ENCODE data around the gene ITGBL1. TPM values are rescaled to one million over a fixed set of nuclear protein-coding genes. Genes with fewer than 3 reads are reported as not detected.

The ITGBL1 gene
- total and polyA plus RNA-seq, 5 experiments from 2014 or later: not detected

- H3K4me3 Mint-ChIP-seq: no peak overlapping the region
- ATAC-seq (no peak), DNase-seq (no peak)
- H3K36me3 Mint-ChIP-seq: no peaks in the 10 kb centered on the region
- no peak overlapping the region for H3K27ac Mint-ChIP-seq
- H3K27me3 Mint-ChIP-seq: peaks cover 2 to 13% (median 4%) of the 10 kb centered on the region in 5 donors
- no peaks in the 10 kb centered on the region for H3K4me1 Mint-ChIP-seq
- POLR2A ChIA-PET: no interaction called here
- peaks cover 0 to 6% (median 0%) of the 10 kb centered on the region in 9 donors for H3K9me3 Mint-ChIP-seq
Measured at GRCh38 chr13:101424381-101425155, 27.9 kb upstream of the ITGBL1 start.

- ATAC-seq (no peak), DNase-seq (no peak)
- Mint-ChIP-seq H3K4me1 (no peaks in the 10 kb centered on the region), H3K4me3 (no peak overlapping the region), H3K27me3 (peaks cover 2 to 11% (median 3%) of the 10 kb centered on the region in 5 donors), H3K27ac (no peak overlapping the region), H3K9me3 (peaks cover 0 to 6% (median 0%) of the 10 kb centered on the region in 9 donors), H3K36me3 (no peaks in the 10 kb centered on the region)
- POLR2A ChIA-PET: no interaction called here
Measured at GRCh38 chr13:101425156-101425471, 27.4 kb upstream of the ITGBL1 start.

DNA sequence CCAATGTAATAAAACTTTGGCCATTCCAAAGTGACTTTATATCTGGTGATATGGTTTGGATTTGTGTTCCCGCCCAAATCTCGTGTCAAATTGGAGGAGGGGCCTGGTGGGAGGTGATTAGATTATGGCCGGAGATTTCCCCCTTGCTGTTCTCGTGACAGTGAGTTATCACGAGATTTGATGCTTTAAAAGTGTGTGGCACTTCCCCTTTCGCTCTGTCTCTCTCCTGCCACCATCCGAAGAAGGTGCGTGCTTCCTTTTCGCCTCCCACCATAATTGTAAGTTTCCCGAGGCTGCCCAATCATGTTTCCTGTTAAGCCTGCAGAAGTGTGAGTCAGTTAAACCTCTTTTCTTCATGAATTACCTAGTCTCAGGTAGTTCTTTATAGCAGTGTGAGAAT is 26.9 kb upstream of the ITGBL1 start:
- no peak for DNase-seq
- no peak for ATAC-seq
- no peak overlapping the region for H3K27ac Mint-ChIP-seq
- peaks cover 0 to 6% (median 0%) of the 10 kb centered on the region in 9 donors for H3K9me3 Mint-ChIP-seq
- POLR2A ChIA-PET: no interaction called here
- H3K4me1 Mint-ChIP-seq: no peaks in the 10 kb centered on the region
- H3K27me3 Mint-ChIP-seq: peaks cover 0 to 11% (median 3%) of the 10 kb centered on the region in 5 donors
- no peak overlapping the region for H3K4me3 Mint-ChIP-seq
- no peaks in the 10 kb centered on the region for H3K36me3 Mint-ChIP-seq

GRCh38 chr13:101429733-101430132 is 22.7 kb upstream of the ITGBL1 start:
- Mint-ChIP-seq H3K27me3 (peaks cover 4 to 21% (median 10%) of the 10 kb centered on the region in 5 donors), H3K36me3 (no peaks in the 10 kb centered on the region), H3K27ac (no peak overlapping the region), H3K4me3 (no peak overlapping the region), H3K4me1 (no peaks in the 10 kb centered on the region), H3K9me3 (peaks cover 0 to 7% (median 0%) of the 10 kb centered on the region in 9 donors)
- ATAC-seq: no peak
- POLR2A ChIA-PET: no interaction called here
- no peak for DNase-seq

- Mint-ChIP-seq H3K9me3 (peaks cover 0 to 7% (median 0%) of the 10 kb centered on the region in 9 donors), H3K4me3 (no peak overlapping the region), H3K27ac (peak overlapping the region in 1 of 10 donors; percentile 11), H3K4me1 (no peaks in the 10 kb centered on the region), H3K36me3 (no peaks in the 10 kb centered on the region), H3K27me3 (peaks cover 6 to 18% (median 12%) of the 10 kb centered on the region in 5 donors)
- ATAC-seq (no peak), DNase-seq (no peak)
- POLR2A ChIA-PET: no interaction called here
Measured at GRCh38 chr13:101433895-101434294, 18.6 kb upstream of the ITGBL1 start.

DNA sequence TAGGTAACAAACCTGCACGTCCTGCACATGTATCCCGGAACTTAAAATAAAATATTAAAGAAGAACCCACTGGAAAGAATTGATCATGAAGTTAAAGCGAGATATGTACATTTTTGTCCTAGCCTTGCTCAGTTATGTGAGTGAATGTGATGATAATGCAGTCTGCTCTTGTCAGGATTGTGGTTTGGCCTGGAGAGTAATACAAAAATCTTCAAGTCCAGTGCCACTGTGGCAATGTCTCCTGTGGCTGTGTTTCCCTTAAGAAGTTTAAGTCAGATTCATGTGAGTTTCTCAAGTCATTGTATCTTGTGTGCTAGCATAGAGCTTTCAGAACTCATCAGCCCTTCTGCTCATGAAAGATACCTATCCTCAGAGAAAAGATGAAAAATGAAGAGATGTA is 18.0 kb upstream of the ITGBL1 start:
- no peak overlapping the region for H3K27ac Mint-ChIP-seq
- DNase-seq: no peak
- H3K36me3 Mint-ChIP-seq: no peaks in the 10 kb centered on the region
- no peak overlapping the region for H3K4me3 Mint-ChIP-seq
- no peak for ATAC-seq
- peaks cover 0 to 7% (median 0%) of the 10 kb centered on the region in 9 donors for H3K9me3 Mint-ChIP-seq
- no peaks in the 10 kb centered on the region for H3K4me1 Mint-ChIP-seq
- H3K27me3 Mint-ChIP-seq: peaks cover 6 to 18% (median 9%) of the 10 kb centered on the region in 5 donors
- POLR2A ChIA-PET: no interaction called here

DNA sequence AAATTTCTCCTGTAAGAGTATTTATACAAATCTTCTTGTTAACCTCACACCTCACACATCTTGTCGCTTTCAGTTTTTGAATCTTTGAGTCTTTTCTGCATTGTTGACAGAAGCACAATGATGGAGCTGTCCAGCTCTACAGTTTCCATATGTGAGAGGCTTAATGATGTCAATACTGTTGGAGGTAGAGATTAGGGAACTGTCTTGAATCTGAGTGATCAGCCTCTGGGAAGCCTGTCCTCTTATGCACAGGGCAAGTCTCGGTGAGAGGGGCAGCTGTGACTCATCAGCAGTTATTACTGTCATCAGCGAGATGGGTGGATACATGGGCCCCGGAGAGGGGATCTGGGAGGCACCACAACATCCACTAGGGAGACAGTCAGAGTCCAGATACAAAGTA is 4.6 kb upstream of the ITGBL1 start:
- Mint-ChIP-seq H3K36me3 (no peaks in the 10 kb centered on the region), H3K27me3 (peaks cover 2 to 17% (median 12%) of the 10 kb centered on the region in 5 donors), H3K9me3 (peaks cover 0 to 9% (median 0%) of the 10 kb centered on the region in 9 donors), H3K27ac (no peak overlapping the region), H3K4me3 (no peak overlapping the region), H3K4me1 (no peaks in the 10 kb centered on the region)
- no peak for DNase-seq
- no peak for ATAC-seq
- POLR2A ChIA-PET: no interaction called here

DNA sequence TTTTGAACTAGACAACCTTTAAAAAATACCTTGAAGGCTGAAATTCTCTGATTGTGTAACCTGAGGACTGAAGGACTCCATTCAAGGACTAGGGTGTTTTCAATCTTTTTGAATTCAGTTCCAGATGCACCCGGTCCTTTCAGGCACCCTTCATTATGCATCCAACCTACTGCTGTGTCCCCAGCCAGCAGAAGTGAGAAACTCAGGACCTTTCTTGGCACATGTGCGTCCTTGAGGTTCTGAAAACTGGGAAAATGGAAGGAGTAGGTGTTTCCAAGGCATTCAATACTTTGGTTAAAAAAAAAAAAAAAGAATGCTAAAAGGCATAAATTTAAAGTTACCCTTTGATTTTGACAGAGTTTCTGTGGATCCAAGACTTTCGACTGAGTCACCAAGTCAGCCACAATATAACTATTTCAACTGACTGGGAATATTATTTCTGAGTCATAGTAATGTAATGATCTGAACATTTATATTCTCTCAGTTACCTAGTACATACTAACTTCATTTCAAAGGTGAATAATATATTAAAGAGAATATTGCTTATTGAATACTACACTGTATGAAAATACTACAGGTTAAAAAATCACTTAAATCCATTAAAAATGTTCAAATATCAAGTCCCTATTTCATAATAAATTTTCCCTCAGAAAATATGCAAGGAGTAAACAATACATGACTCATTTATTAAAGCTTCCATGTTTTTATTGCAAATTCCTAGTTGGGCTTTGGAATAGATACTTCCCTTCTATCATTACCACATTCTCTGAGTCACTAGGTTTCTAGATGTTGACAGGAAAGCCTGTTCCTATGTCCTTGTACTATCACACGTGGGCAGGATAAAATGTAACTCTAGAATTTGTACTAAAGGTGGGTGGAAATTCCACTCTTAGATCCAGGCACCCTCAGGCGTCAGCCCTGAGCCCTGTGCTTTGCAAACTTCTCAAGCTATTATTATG is 2.4 kb upstream of the ITGBL1 start:
- POLR2A ChIA-PET: no interaction called here
- Mint-ChIP-seq H3K4me1 (peaks cover 0 to 8% (median 2%) of the 10 kb centered on the region in 4 donors), H3K36me3 (no peaks in the 10 kb centered on the region), H3K27me3 (peaks cover 11 to 36% (median 21%) of the 10 kb centered on the region in 5 donors), H3K4me3 (no peak overlapping the region), H3K9me3 (peaks cover 0 to 3% (median 0%) of the 10 kb centered on the region in 9 donors), H3K27ac (no peak overlapping the region)
- ATAC-seq: no peak
- DNase-seq: no peak

DNA sequence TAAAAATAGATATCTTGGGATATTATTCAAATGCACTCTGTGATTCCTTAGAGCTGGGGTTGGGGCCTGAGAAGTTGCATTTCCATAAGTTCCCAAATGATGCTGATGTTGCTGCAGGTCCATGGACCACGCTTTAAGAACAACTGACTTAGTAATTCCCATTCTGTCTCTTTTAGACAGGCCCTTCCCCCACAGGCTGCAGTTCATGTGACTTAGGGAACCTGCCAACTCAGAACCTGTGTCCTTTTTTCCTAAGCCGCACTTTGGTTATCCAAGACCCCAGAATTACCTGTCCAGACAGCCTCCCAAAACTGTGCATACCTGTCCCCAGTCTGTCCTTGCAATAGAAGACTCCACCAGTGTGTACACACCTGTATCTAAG is 1.7 kb upstream of the ITGBL1 start:
- H3K27ac Mint-ChIP-seq: no peak overlapping the region
- POLR2A ChIA-PET: no interaction called here
- peaks cover 0 to 8% (median 2%) of the 10 kb centered on the region in 4 donors for H3K4me1 Mint-ChIP-seq
- H3K27me3 Mint-ChIP-seq: peaks cover 11 to 40% (median 23%) of the 10 kb centered on the region in 5 donors
- no peaks in the 10 kb centered on the region for H3K36me3 Mint-ChIP-seq
- H3K4me3 Mint-ChIP-seq: no peak overlapping the region
- peaks cover 0 to 3% (median 0%) of the 10 kb centered on the region in 9 donors for H3K9me3 Mint-ChIP-seq
- no peak for DNase-seq
- no peak for ATAC-seq

- peaks cover 12 to 40% (median 23%) of the 10 kb centered on the region in 5 donors for H3K27me3 Mint-ChIP-seq
- H3K27ac Mint-ChIP-seq: no peak overlapping the region
- no peaks in the 10 kb centered on the region for H3K36me3 Mint-ChIP-seq
- H3K4me1 Mint-ChIP-seq: peaks cover 0 to 8% (median 2%) of the 10 kb centered on the region in 4 donors
- DNase-seq (no peak), ATAC-seq (no peak)
- POLR2A ChIA-PET: no interaction called here
- no peak overlapping the region for H3K4me3 Mint-ChIP-seq
- H3K9me3 Mint-ChIP-seq: peaks cover 0 to 3% (median 0%) of the 10 kb centered on the region in 9 donors
Measured at GRCh38 chr13:101451641-101452040, 834 bp upstream of the ITGBL1 start.

DNA sequence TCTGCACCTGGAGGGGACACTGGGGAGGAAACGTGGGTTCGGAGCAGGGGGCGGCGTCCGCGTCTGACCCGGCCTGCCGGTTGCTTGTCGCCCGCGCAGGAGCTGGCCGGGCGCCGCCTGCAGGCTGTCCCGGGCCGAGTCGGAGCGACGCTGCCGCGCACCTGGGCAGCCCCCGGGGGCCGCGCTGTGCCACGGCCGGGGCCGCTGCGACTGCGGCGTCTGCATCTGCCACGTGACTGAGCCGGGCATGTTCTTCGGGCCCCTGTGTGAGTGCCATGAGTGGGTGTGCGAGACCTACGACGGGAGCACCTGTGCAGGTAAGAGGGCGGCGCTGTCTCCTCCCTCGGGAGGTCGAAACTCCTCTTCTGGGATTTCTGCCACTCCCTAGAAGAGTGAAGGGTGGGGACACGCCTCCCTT is 1.3 kb downstream of the ITGBL1 start:
- Mint-ChIP-seq H3K36me3 (no peaks in the 10 kb centered on the region), H3K27me3 (peaks cover 13 to 48% (median 23%) of the 10 kb centered on the region in 5 donors), H3K9me3 (peaks cover 0 to 3% (median 0%) of the 10 kb centered on the region in 9 donors), H3K4me1 (peaks cover 0 to 8% (median 2%) of the 10 kb centered on the region in 4 donors), H3K27ac (no peak overlapping the region), H3K4me3 (peak overlapping the region in 6 of 10 donors; percentile 37 to 70 (median 48))
- no peak for DNase-seq
- POLR2A ChIA-PET: no interaction called here
- ATAC-seq: peak in 1 of 2 donors; percentile 14

GRCh38 chr13:101454767-101455166 is 2.3 kb downstream of the ITGBL1 start:
- DNase-seq: no peak
- H3K27me3 Mint-ChIP-seq: peaks cover 13 to 50% (median 23%) of the 10 kb centered on the region in 5 donors
- peak overlapping the region in 2 of 10 donors; percentile 34 to 40 for H3K4me3 Mint-ChIP-seq
- ATAC-seq: no peak
- H3K4me1 Mint-ChIP-seq: peaks cover 0 to 8% (median 2%) of the 10 kb centered on the region in 4 donors
- H3K36me3 Mint-ChIP-seq: no peaks in the 10 kb centered on the region
- H3K9me3 Mint-ChIP-seq: peaks cover 0 to 3% (median 0%) of the 10 kb centered on the region in 9 donors
- H3K27ac Mint-ChIP-seq: no peak overlapping the region
- POLR2A ChIA-PET: no interaction called here

DNA sequence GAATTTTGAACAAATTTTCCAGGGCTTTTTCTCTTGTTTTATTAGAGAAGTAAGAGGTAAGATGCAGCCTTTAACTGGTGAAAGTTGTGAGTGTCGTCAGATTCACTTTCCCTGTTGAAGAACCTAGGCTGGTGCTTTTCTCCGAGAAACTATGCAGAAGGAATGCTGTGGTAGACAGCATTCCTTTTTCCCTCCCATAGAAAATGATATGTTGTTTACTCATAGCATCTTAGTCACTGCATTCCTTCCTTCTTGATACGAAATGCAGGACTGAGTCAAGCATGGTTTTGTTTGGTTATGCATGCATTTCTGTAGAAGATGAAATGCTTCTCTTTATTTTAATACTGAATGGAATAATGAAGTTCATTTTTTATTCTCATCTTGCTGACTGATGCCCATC is 3.4 kb downstream of the ITGBL1 start:
- Mint-ChIP-seq H3K4me3 (no peak overlapping the region), H3K27ac (no peak overlapping the region)
- POLR2A ChIA-PET: no interaction called here

More for the DNA sequence above, 3.4 kb downstream of the ITGBL1 start:
- peaks cover 0 to 8% (median 2%) of the 10 kb centered on the region in 4 donors for H3K4me1 Mint-ChIP-seq
- peaks cover 0 to 3% (median 0%) of the 10 kb centered on the region in 9 donors for H3K9me3 Mint-ChIP-seq
- DNase-seq (no peak), ATAC-seq (no peak)
- H3K36me3 Mint-ChIP-seq: no peaks in the 10 kb centered on the region
- peaks cover 13 to 57% (median 23%) of the 10 kb centered on the region in 5 donors for H3K27me3 Mint-ChIP-seq

Measured in naive thymus-derived CD8-positive, alpha-beta T cell (primary cell).